Skin epidermis (tissue), 12 donors: ENCODE results near the gene BTBD9.

Source experiments
- H3K27ac ChIP-seq, 21 experiments: fragments of 200-600 bp; sonication (generic) in 11 of 21; one replicate each; pipeline ENCODE4 v1.5.0; 2020; ENCODE audit warnings: mild to moderate bottlenecking in 3 of 21, inconsistent platforms in 2 of 21, moderate library complexity in 2 of 21
- H3K4me3 ChIP-seq, 7 experiments: fragments of 200-600 bp; sonication (generic) in 2 of 7; one replicate each; pipeline ENCODE4 v1.5.0; 2020; ENCODE audit warnings: inconsistent platforms in 2 of 7, mild to moderate bottlenecking in 2 of 7, moderate library complexity in 1 of 7

The BTBD9 gene

DNA sequence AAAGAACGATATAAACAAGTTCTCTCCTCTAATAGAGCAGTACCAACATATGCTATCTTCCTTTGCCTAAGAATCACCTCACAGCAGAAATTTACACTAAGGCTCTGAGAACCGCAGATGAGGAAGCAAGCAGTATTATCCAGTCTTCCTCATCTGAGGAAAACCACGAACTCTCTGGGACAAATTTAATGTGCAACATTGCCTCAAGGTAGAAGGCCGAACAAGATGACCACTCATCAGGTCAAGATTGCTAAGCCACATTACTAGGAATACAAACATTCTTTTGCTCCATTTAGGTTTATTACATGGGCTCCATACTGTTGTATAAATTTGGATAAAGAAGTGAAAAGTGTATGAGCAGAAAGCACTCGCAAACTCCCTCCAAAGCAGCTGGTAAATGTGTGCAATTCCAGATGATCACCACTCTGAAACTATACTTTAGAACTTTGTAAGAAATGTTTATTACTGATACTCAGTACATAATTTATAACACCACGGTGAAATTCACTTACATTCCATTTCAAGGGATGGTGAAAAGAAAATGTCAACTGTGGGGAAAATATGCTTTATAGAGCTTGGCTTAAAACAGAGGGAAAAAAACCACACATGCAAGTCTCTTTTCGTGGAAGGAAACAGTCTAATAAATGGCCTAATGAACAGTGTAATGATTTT, 398.4 kb downstream of the BTBD9 start:
- Histone ChIP-seq H3K4me3 (no peak overlapping the region), H3K27ac (no peak overlapping the region)

DNA sequence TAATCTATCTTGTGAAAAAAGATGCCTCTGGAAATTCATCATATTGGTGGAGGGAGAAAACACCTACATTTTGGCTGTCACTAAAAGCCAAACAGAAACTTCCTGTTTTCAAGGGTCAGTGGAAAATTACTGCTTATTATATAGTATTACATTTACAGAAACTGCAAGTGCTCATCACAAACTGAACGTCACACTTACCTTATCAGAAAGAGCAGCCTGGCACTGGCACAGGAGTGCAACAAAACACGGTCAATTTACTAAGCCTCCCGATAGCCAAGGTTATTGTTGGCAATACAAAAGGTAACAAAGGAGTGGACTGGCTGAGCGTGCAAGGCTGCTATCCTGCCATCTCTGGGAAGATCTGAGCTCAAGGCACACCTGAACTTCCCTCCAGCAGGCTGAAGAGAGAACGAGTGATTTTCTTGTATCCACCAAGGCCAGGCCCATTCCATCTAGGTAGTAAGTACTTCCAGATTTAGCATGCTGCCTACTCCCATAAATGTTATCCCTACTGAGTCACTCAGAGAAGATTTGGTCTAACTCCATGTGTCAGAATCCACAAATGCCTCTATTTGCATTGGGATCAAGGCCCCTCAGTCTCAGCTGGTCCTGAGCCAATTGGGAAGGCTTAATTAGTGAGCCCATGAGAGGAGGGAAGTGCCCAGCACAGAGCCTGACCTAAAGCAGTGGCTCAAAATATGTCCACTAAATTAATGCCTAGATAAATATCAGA, 399.8 kb downstream of the BTBD9 start:
- Histone ChIP-seq H3K4me3 (no peak overlapping the region), H3K27ac (no peak overlapping the region)

DNA sequence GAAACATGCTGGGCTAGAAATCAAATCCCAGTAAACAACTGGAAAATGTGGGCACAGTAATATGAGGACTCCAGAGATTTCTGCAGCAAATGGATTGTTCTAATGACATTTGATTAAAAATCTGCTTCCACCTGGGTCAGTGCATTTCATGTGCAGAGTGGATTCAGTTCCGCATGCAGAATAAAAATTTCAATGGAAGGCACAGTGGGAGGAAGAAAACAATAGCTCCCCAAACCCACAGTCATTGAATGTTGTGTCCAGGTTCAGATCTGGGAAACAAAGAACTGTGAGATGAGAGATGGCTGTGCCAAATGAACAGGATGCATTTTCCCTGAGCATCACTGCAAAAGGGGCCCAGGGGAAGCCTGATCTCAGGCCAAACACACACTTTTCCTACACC, 403.1 kb downstream of the BTBD9 start:
- no peak overlapping the region for H3K27ac ChIP-seq
- no peak overlapping the region for H3K4me3 ChIP-seq

DNA sequence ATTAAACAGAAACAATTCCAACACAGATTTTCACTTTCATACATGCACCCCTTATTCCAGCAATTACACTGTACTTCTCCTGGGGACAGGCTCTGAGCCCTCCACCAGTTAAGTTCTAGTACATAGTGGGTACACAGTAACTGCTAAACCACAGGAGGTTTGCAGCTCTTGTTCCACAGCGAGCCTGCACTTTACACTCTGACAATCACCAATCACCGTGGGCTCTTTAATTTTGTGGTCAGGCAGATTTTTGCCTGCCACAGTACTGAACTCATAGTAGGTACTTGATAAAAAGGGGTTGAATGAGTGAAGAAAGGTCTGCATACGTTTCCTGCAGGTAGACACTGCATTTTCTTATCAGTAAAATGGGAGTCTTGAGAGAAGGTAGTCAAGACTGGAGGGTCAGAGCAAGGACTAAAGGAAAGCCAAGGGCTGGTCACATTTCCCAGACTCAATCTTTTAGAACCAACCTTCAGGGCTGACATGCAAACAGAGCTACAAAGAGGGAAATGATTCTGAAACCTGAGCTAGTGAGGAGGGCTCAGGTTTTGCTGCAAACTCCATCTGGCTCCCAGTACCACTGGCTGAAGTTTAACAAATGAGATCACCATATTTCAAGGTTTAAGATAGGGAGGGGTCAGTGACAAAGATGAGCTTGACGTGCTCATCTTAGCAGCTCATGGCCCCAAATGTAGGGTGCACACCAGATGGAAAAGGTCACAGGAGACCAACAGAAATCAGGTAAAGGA, 404.6 kb downstream of the BTBD9 start:
- no peak overlapping the region for H3K27ac ChIP-seq
- H3K4me3 ChIP-seq = no peak overlapping the region

DNA sequence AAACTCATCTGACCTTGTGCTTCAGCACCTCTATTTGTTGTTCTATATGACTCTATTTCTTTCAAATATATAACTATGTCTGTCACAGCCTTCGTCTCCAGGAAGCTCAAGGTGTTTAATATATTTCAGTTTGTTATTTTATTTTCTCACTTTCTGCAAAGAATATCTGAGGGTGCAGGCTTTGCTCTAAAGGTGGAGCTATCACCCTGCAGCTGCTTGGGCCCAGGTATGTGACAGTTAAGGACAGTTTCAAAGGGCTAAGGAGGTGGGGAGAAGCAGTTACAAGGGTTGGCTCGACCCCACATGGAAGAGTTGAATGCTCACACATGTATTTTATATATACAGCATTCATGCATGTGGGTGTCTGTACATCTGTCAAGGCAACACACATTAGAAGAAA, 405.6 kb downstream of the BTBD9 start:
- Histone ChIP-seq H3K4me3 (no peak overlapping the region), H3K27ac (no peak overlapping the region)

DNA sequence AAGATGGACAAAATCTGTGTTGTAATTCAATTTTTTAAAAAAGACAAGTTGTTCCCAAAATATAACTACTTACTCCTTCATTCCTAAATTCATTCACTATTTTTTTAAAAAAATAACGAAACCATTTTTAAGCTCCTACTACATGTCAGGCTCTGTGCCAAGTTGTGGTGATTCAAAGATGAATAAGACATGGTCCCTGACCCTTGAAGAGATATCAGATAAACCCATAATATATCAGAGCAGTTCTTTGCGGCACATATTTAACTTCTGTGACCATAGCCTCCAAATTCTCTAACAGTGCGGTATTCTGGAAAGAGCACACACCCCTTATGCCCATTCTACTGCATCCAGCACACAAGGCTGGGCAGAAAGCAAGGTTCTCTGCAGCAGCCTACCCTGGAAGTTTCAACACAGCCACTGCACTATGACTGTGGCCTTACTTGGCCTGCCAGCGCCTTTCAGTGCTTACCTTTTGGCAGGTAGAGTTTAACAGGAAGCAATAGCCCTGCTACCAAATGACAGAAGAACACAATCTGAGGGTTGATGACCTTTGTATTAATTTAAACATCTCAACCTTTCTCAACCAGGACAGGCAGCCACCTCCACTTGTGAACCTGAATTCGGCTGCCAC, 406.5 kb downstream of the BTBD9 start:
- Histone ChIP-seq H3K27ac (no peak overlapping the region), H3K4me3 (no peak overlapping the region)

DNA sequence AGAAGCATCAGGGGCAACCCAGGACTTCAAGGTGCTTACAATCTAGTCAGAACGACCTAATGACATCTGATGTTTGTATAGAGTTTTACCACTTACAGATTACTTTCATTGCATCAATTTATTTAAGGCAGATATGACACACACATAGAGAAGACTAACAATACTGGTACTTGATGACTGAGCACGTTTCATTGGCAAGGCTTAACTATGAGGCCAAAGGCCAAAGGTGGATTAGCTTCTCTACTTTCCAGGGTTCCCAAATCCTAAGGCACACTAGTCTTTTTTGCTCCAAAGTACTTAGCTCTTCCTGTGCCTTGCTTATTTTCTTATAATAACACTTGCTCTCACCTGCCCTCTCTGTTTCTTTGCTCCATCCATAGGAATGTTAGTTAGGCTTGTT, 414.0 kb downstream of the BTBD9 start:
- no peak overlapping the region for H3K27ac ChIP-seq

DNA sequence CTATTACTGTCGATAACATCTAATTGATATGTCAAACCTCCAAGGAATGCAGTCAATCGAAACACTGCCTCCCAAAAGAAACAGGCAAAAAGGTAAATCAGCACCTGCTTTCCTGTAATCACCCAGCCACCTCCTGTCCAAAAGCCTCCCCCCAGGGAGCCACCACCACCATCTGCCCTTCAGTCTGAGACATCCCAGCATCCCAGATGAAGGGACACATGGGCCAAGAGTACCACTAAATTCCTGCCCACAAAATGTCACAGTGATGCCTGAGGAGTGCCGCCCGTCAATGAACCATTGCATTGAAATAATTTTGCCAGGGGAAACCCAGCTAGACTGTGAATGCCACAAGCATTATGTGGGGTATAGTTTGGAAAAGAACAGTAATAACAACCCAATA, 418.5 kb downstream of the BTBD9 start:
- H3K27ac ChIP-seq = no peak overlapping the region
- H3K4me3 ChIP-seq = no peak overlapping the region

More for the DNA sequence above, 414.0 kb downstream of the BTBD9 start:
- H3K4me3 ChIP-seq = no peak overlapping the region

DNA sequence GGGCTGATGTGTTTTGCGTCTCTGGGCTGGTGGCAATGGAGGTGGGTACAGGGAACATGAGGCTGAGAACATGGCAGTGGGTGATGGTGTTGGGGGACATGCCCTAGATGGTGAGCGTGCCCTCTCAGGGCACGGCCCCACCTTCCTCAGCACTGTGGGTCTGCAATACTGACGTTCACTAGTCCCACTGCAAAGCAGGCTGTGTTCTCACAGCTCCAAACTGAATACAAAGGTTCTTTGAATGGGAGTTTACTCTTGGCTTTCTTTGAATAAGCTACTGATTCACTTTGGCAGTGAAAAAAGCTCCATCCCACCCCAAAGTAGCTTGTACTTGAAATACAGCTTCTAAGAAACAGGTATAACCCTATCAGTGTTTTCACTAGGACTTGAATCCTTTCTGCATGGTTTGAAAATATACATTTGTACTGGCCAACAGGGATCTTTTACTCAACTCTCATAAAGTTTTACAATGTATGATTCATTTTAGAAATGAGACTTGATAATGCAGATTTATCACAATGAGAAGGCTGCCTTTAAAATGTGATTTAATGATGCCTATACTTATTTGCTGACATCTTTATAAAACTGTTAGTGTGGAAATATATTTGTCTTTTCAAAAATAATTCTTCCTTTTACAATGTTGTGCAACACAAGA, 419.5 kb downstream of the BTBD9 start:
- no peak overlapping the region for H3K4me3 ChIP-seq
- no peak overlapping the region for H3K27ac ChIP-seq

DNA sequence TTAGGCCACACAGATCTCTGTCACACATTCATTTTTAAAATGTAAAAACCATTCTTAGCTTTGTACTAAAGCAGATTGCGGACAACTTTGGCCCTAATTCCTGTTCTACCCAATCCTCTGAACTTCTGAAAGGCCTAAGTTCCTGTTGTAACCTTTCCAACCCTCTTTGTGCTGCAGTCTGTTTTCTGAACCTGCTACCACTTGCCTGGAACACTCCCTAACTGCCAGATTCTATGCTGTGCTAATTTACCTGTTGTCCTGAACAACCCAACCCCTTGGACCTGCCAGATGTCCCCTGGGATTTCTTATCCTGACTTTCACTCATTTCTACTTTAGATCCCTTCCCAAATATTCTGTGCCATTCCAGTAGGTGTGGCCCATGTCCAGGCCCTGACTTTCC, 421.5 kb downstream of the BTBD9 start:
- Histone ChIP-seq H3K4me3 (no peak overlapping the region), H3K27ac (no peak overlapping the region)

DNA sequence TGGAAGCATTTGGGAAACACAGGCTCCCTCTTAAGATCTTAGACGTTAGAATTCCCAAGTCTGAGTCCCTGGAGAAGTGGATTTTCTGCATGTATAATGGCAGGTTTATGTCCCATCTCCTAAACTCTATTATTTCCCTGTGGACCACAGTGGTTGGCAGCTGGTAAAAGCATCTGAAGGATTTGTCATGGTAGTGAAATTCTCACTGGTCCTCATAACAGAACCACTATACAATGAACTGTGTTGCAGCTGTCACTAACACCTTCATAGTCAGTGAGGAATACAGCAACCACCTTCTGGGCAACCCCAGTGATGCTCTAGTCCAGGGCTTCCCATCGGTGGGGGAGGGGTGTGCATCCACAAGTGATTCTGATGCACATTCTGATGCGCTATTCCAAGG, 423.3 kb downstream of the BTBD9 start:
- Histone ChIP-seq H3K4me3 (no peak overlapping the region), H3K27ac (no peak overlapping the region)

DNA sequence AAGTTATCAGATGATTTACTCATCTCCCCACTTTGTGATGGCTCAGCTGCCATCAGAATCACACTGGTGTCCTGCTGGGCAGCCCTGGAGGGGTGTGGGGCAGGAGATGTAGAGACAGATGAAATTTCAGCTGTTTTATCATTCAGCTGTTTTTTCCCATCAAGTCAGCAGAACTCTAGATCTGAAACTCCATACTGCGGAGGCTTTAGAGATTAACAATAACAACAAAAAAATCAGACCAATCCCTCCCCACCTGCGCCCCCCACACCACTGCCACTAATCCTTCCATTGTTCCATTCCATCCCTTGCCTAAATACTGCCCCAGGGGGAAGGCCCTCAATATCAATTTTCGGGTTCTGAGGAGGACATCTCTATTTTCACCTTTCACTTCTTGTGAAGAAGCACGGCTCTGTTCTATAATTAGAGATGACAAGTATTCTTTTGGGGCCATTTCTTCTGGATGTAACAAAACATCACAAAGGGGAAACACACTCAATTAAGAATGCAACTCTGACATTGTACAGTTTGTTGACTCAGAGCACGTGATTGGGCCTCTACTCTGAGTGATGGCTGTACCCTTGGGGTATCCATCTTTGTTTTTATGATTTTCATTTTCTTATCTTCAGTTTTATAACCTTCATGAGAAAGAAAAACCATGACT, 423.9 kb downstream of the BTBD9 start:
- H3K27ac ChIP-seq = no peak overlapping the region

DNA sequence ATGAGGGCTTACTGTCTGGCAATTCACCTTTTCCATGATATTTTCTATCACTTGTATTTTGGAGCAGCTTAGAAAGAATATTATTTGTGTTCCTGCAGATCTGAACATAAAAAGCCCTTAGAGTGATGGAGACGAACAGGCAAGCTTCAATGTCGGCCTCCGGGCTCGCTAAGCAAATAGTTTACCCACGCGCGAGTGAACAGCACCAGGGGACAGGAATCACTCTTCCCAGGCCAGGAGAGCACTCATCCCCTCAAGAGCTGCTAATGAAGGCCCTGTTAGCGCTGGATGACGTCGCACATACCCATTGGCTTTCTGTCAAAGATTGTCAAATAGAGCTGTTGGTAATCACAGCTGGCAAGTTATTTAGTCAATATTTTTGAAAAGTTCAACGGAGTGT, 424.5 kb downstream of the BTBD9 start:
- no peak overlapping the region for H3K27ac ChIP-seq
- no peak overlapping the region for H3K4me3 ChIP-seq

More for the DNA sequence above, 423.9 kb downstream of the BTBD9 start:
- H3K4me3 ChIP-seq = no peak overlapping the region

DNA sequence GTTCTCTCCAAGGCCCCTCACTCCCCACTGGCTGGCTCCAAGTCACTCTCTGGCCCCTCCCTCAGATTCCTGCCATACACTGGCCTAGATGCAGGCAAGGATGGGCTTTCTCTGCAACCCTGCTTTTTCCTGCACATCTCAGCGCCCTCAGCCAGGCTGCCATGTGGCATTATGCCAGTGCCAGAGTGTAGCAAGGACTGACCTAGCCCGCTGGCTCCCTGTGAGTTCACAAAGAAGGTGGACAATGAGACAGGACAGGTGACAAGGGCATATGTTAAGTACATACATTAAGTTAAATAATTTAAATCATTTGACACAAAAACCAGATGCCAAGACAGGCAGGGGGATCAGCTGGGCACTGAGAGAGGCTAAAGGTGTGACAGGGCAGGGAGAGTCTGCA, 425.6 kb downstream of the BTBD9 start:
- Histone ChIP-seq H3K27ac (no peak overlapping the region), H3K4me3 (no peak overlapping the region)

DNA sequence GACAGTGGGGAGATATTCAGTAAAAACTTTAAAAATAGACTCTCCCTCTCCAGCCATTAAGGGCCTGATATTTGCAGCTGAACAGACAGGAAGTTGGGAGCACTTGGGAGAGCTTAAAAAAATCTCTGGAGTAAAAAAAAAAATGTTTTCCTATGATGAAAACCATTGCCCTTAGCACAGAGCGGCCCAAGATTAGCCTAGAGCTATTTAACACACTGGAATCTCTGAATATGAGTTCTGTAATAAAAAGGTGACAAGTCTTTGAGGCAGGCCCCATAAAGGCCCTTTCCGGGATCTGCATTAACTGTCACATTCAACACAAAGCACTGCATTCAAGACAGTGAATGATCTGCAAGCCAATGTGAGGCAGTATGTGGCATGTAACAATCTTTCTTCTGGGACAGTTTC, 426.5 kb downstream of the BTBD9 start:
- H3K4me3 ChIP-seq = no peak overlapping the region
- H3K27ac ChIP-seq = no peak overlapping the region

DNA sequence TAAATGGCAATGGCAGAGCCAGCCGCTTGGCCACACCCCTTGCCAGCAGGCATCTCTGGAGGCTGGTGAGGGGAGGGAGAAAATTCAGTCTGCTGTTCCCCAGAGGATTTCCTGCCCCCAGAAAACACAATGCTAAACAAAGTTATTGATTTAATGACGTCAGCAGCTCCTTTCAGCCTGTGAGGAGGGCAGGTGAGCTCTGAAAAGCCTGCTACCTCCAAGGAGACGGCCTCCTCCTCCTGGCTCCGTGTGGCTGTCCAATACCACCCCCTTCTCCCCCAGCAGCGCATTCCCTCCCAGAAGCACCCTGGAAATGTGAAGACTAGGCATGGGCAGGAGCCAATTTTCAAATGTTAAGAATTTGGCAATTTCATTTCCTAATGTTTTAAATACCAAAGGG, 427.1 kb downstream of the BTBD9 start:
- Histone ChIP-seq H3K27ac (no peak overlapping the region), H3K4me3 (no peak overlapping the region)

DNA sequence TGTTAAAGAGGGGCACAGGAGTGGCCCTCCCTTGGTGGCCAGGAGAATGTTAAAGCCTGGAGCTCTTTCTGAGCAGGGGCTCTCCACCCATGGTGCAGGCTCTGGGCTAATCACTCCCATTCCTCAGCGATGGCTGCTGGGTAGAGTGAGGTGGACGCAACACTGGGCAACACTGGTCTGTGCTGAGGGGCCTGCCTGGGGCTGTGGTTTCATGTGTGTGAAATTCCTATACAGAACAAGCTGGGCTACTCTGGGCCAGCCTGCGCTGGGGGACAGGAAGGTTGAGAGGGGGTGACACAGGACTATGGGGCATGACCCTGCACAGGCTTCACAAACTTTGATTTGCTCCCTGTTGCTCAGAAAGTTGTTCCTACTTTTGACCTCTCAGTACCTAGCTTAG, 427.6 kb downstream of the BTBD9 start:
- Histone ChIP-seq H3K27ac (no peak overlapping the region), H3K4me3 (no peak overlapping the region)

DNA sequence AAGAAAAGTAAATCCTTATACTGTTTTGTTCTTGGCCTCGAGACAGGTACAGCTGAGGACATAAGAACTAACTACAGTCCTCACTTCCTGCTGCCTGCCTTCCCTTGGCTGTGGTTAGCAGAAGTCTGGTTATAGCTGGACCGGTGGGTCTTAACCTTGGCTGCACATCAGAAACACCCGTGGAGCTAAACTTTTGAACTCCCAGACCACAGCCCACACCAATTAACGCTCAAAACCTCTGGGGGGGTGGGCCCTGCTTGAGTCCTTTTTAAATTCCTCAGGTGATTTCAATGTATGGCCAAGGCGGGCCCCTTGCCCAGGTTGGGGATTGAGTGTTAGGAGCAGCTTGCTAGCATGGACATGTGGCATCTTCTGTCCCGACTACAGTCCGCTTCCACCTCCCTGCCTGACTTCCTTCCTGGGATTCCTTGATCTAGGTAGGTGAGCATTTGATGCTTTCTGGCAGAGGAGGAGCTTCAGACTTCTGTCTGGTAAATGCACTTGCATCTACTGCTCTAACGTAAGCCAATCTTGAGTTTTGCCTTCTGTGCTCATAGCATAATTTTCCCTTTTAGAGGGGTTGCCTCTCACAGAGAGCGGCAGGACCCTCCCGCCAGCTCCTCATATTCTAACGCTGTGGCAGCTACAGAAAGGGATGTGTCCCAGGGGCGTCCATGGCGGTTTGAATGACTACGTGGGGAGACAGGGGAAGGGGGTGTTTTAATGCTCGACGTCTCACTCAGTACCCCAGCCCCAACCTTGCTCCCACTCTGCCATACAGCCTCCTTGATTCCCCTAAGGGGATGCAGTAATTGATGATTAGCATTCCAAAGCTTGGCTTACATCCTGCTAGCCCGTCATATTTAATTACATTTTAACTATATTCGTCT, 430.1 kb downstream of the BTBD9 start:
- no peak overlapping the region for H3K4me3 ChIP-seq
- no peak overlapping the region for H3K27ac ChIP-seq

DNA sequence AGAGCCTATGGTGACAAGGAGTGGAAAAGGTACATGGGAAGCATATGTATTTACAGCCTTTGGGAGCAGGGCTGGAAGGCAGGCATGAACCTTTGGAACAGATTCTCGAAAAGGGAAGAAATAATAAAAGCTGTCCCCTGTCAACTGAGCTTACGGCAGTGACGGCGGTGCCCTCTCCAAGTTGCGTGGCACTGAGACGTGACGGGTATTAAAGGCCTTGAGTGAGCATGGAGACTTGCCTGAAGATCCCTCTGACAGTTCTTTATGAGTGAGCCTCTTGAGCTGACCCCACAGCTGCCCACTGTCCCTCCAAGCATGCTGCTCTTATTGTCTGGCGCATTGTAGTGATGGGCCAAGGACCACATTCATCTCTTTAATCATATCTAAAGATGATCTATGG, 431.7 kb downstream of the BTBD9 start:
- Histone ChIP-seq H3K27ac (no peak overlapping the region), H3K4me3 (no peak overlapping the region)
